Progenitor cell of endocrine pancreas (in vitro differentiated cells): Measurements from ENCODE around the gene AKR1C1. TPM values are rescaled to one million over a fixed set of nuclear protein-coding genes. Genes with fewer than 3 reads are reported as not detected.
"Not testable (repeated sequence)": the region's sequence is repeated elsewhere in the genome, so short reads cannot be mapped to it uniquely, and the experiment has no call there.

Experiments used
- DNase-seq: peaks from one replicate; pipeline ENCODE4 v3.0.0; 2021; ENCODE audit warnings: low spot score; ENCODE audit not compliant: unreplicated experiment
- H3K27ac Mint-ChIP-seq: 2 replicates; pipeline ENCODE4 v1.8.0; 2021; ENCODE audit warnings: mild to moderate bottlenecking, moderate library complexity, mixed read lengths
- H3K27me3 Mint-ChIP-seq: 2 replicates; pipeline ENCODE4 v1.8.0; 2021; ENCODE audit warnings: mixed read lengths
- H3K36me3 Mint-ChIP-seq: 2 replicates; pipeline ENCODE4 v1.8.0; 2022; ENCODE audit warnings: mixed read lengths; ENCODE audit not compliant: insufficient read depth
- H3K4me1 Mint-ChIP-seq: 2 replicates; pipeline ENCODE4 v1.8.0; 2021; ENCODE audit warnings: low read depth, mixed read lengths
- H3K4me3 Mint-ChIP-seq: 2 replicates; pipeline ENCODE4 v1.8.0; 2021; ENCODE audit warnings: low read depth, mild to moderate bottlenecking, moderate library complexity, mixed read lengths
- H3K9me3 Mint-ChIP-seq: 2 replicates; pipeline ENCODE4 v1.8.0; 2021; ENCODE audit warnings: low read depth, mixed read lengths
- CTCF ChIP-seq: fragments of 200-600 bp; sonication (generic); IDR thresholded peaks from one replicate; pipeline ENCODE4 v1.5.0; 2021; ENCODE audit warnings: antibody characterized with exemption, mild to moderate bottlenecking; ENCODE audit not compliant: unreplicated experiment
- total RNA-seq: library from RNA; stranded (reverse); gene quantifications from 2 replicates; pipeline ENCODE4 v1.2.1, GENCODE V29; 2021

The AKR1C1 gene
- total RNA-seq, 1 donor from 2014 or later = 4.8 TPM

- not testable (repeated sequence) for H3K36me3 Mint-ChIP-seq, H3K27ac Mint-ChIP-seq, H3K9me3 Mint-ChIP-seq, H3K27me3 Mint-ChIP-seq, H3K4me1 Mint-ChIP-seq, H3K4me3 Mint-ChIP-seq, DNase-seq
Observed at GRCh38 chr10:4967189-4967588, 4.0 kb downstream of the AKR1C1 start.

GRCh38 chr10:4969289-4969688, 6.1 kb downstream of the AKR1C1 start:
- DNase-seq, H3K36me3 Mint-ChIP-seq, H3K9me3 Mint-ChIP-seq, H3K4me3 Mint-ChIP-seq, H3K27me3 Mint-ChIP-seq, H3K27ac Mint-ChIP-seq, H3K4me1 Mint-ChIP-seq: not testable (repeated sequence)

GRCh38 chr10:4970362-4970761, 7.1 kb downstream of the AKR1C1 start:
- H3K36me3 Mint-ChIP-seq, H3K4me1 Mint-ChIP-seq, H3K27me3 Mint-ChIP-seq, H3K4me3 Mint-ChIP-seq, DNase-seq, H3K27ac Mint-ChIP-seq, H3K9me3 Mint-ChIP-seq: not testable (repeated sequence)

GRCh38 chr10:4972369-4973142, 9.3 kb downstream of the AKR1C1 start:
- H3K36me3 Mint-ChIP-seq, H3K27me3 Mint-ChIP-seq, H3K4me3 Mint-ChIP-seq, H3K9me3 Mint-ChIP-seq, H3K4me1 Mint-ChIP-seq, DNase-seq, H3K27ac Mint-ChIP-seq: not testable (repeated sequence)

- H3K27ac Mint-ChIP-seq, H3K4me1 Mint-ChIP-seq, H3K27me3 Mint-ChIP-seq, DNase-seq, H3K9me3 Mint-ChIP-seq, H3K36me3 Mint-ChIP-seq, H3K4me3 Mint-ChIP-seq: not testable (repeated sequence)
Observed at GRCh38 chr10:4973294-4973693, 10.1 kb downstream of the AKR1C1 start.

- H3K4me3 Mint-ChIP-seq, H3K27ac Mint-ChIP-seq, H3K27me3 Mint-ChIP-seq, H3K9me3 Mint-ChIP-seq, H3K4me1 Mint-ChIP-seq, H3K36me3 Mint-ChIP-seq, DNase-seq: not testable (repeated sequence)
Observed at GRCh38 chr10:4974400-4974799, 11.2 kb downstream of the AKR1C1 start.

- Mint-ChIP-seq H3K27ac (no peak overlapping the region), H3K4me3 (no peak overlapping the region), H3K27me3 (no peaks in the 10 kb centered on the region), H3K9me3 (no peaks in the 10 kb centered on the region), H3K36me3 (no peaks in the 10 kb centered on the region), H3K4me1 (peaks cover 6% of the 10 kb centered on the region)
- TF ChIP-seq CTCF = no peak
- DNase-seq = no peak
Observed at GRCh38 chr10:4977025-4977424, 13.8 kb downstream of the AKR1C1 start.

- no peak for TF ChIP-seq CTCF
- no peak for DNase-seq
- Mint-ChIP-seq H3K27ac (no peak overlapping the region), H3K27me3 (no peaks in the 10 kb centered on the region), H3K4me1 (peaks cover 11% of the 10 kb centered on the region), H3K4me3 (no peak overlapping the region), H3K9me3 (no peaks in the 10 kb centered on the region), H3K36me3 (no peaks in the 10 kb centered on the region)
Observed at GRCh38 chr10:4978870-4979269, 15.7 kb downstream of the AKR1C1 start.
